ENCODE results near the gene RRAGD. TPM values are rescaled to one million over a fixed set of nuclear protein-coding genes. Genes with fewer than 3 reads are reported as not detected.

Gene RRAGD
- total and polyA plus RNA-seq, 2 of the 13 experiments (the other 11 are each of a cell fraction or from before 2014, with no cell fraction given): 0.35 to 0.53 TPM

- H3K9me3 ChIP-seq (ENCODE audit: low read length): no peaks in the 10 kb centered on the region
- ChIA-PET CTCF (ENCODE audit: low intra/inter-chr PET ratio, low total read pairs) (interaction anchor here (1.0 to 3.9 kb wide), 2 partner anchors 61 to 177 kb away, joined by 3 to 42 read pairs; no protein-coding TSS in a partner anchor), POLR2A (no interaction called here)
- ATAC-seq (peak; percentile 33), FAIRE-seq (no peak), DNase-seq (ENCODE audit: low spot score) (no peak)
- no peak overlapping the region for H3K9ac ChIP-seq (ENCODE audit: insufficient read depth, low read depth, low read length)
- H3K4me1 ChIP-seq (ENCODE audit: insufficient read depth, low read length): peaks cover 7% of the 10 kb centered on the region; the same call in 1 of the 2 replicates
- H2AFZ ChIP-seq (ENCODE audit: low read length): no peak overlapping the region
- H3K36me3 ChIP-seq (replicated peaks in 1 of 2; ENCODE audit: control insufficient read depth in 1 of 2, insufficient read depth in 2 of 2, low read length in 2 of 2): no peaks in the 10 kb centered on the region
- H3K79me2 ChIP-seq (ENCODE audit: insufficient read depth, low read length): no peaks in the 10 kb centered on the region
- BruUV-seq (replicated peaks): no TSS peak
- peaks cover 4 to 12% of the 10 kb centered on the region in 2 experiments; a peak in 3 of 5 replicates for H3K27me3 ChIP-seq (ENCODE audit: control insufficient read depth in 1 of 2, insufficient read depth in 2 of 2, low read length in 2 of 2)
- H3K27ac ChIP-seq (ENCODE audit: extremely low read length, insufficient read depth, low read length): no peak overlapping the region
- intact Hi-C loops (cut with micrococcal nuclease; ENCODE audit: unreplicated experiment) (loop anchor here (1.0 to 5.0 kb wide), 2 partner anchors 164 to 177 kb away; no protein-coding TSS in a partner anchor), in situ Hi-C loops (cut with HindIII; ENCODE audit: extremely low pct_ligation_motif_present, low pct_unique_long_range_greater_than_20kb) (loop anchor here (5.0 kb wide), 1 partner anchor 179 kb away; no protein-coding TSS in a partner anchor)
- peak overlapping the region; percentile 74 for H3K4me2 ChIP-seq (ENCODE audit: low read depth, low read length)
- WGBS (ENCODE audit: low lambda C conversion rate): 6% methylated on average over 15 of the region's 80 CpGs
- H3K4me3 ChIP-seq (replicated peaks in 1 of 3; ENCODE audit: insufficient read depth in 1 of 3, low read depth in 2 of 3, low read length in 3 of 3): peak overlapping the region; percentile 48 to 74 (median 58)
- H4K20me1 ChIP-seq (ENCODE audit: insufficient read depth, low read length): no peaks in the 10 kb centered on the region
- TF ChIP-seq KDM1A (CRISPR knock-in tag; IDR thresholded peaks at IDR 0.05) (no peak), CBFB (CRISPR knock-in tag; IDR thresholded peaks at IDR 0.05) (no peak), TBP (CRISPR knock-in tag; IDR thresholded peaks at IDR 0.05) (no peak), SNAPC2 (CRISPR knock-in tag; IDR thresholded peaks at IDR 0.05) (no peak), LCORL (IDR thresholded peaks at IDR 0.05) (no peak), LCORL (CRISPR knock-in tag; IDR thresholded peaks at IDR 0.05) (0 out of 2 replicates have a peak, but pooled peaks have one; percentile 4), ZNF619 (CRISPR knock-in tag; IDR thresholded peaks at IDR 0.05) (no peak), NBN (conservative IDR thresholded peaks at IDR 0.05) (no peak), ZFX (CRISPR knock-in tag; IDR thresholded peaks at IDR 0.05; ENCODE audit: low read depth) (0 out of 2 replicates have a peak, but pooled peaks have one; percentile 1), FOXP1 (IDR thresholded peaks at IDR 0.05) (no peak), FOXP1 (CRISPR knock-in tag; IDR thresholded peaks at IDR 0.05) (no peak), RORA (CRISPR knock-in tag; IDR thresholded peaks at IDR 0.05) (no peak), ARNT (IDR thresholded peaks at IDR 0.05) (no peak), ZNF550 (CRISPR knock-in tag; IDR thresholded peaks at IDR 0.05; ENCODE audit: borderline replicate concordance) (no peak), MEIS1 (CRISPR knock-in tag; IDR thresholded peaks at IDR 0.05; ENCODE audit: borderline replicate concordance) (no peak), SALL1 (CRISPR knock-in tag; IDR thresholded peaks at IDR 0.05) (0 out of 2 replicates have a peak, but pooled peaks have one; percentile 5), NFYB (CRISPR knock-in tag; IDR thresholded peaks at IDR 0.05) (no peak), ZNF740 (CRISPR knock-in tag; IDR thresholded peaks at IDR 0.05) (peak; percentile 10; the same call in 1 of the 2 replicates), USF2 (IDR thresholded peaks at IDR 0.05; ENCODE audit: low read depth, low read length) (peak; percentile 36; the same call in 1 of the 2 replicates), USF2 (CRISPR knock-in tag; IDR thresholded peaks at IDR 0.05; ENCODE audit: borderline replicate concordance) (no peak; the same call in 1 of the 2 replicates), HNRNPLL (IDR thresholded peaks at IDR 0.05; ENCODE audit: low read depth, low read length, poor library complexity, severe bottlenecking) (no peak), ZNF329 (CRISPR knock-in tag; IDR thresholded peaks at IDR 0.05; ENCODE audit: low read depth) (0 out of 2 replicates have a peak, but pooled peaks have one; percentile 34)
These were observed 21.4 kb upstream of the RRAGD start for GRCh38 chr6:89433252-89434149.

Measured in HepG2 (cell line).